Tibial artery (tissue), 4 donors: Measurements from ENCODE around the gene CYB5R3.
A peak's percentile ranks its signal among the peaks of the same experiment; 100 is the strongest.
"Not testable (repeated sequence)": the region's sequence is repeated elsewhere in the genome, so short reads cannot be mapped to it uniquely, and the experiment has no call there.

Experiments used
- DNase-seq, 2 donors: peaks; one replicate each; pipeline ENCODE4 v3.0.0-alpha.2; 2019
- H3K27ac ChIP-seq, 2 donors: fragments of 200-600 bp; sonication (generic) in 1 of 2; 1 replicate in 1 of 2; 2 replicates in 1 of 2; pipeline ENCODE4 v1.5.1; 2018 to 2019; ENCODE audit warnings: mild to moderate bottlenecking in 1 of 2
- H3K27me3 ChIP-seq, 2 donors: fragments of 200-600 bp; sonication (generic) in 1 of 2; one replicate each; pipeline versions ENCODE4 v1.5.1 to v1.6.0; 2016 to 2019
- H3K36me3 ChIP-seq, 3 donors: fragments of 200-600 bp; sonication (generic) in 2 of 3; one replicate each; pipeline ENCODE4 v1.5.1; 2016 to 2019; ENCODE audit warnings: mild to moderate bottlenecking in 2 of 3
- H3K4me1 ChIP-seq, 4 donors: fragments of 200-600 bp; sonication (generic) in 2 of 4; 1 replicate in 3 of 4; 2 replicates in 1 of 4; pipeline ENCODE4 v1.5.1; 2016 to 2019
- H3K4me3 ChIP-seq, 2 donors: fragments of 200-600 bp; sonication (generic) in 1 of 2; 1 replicate in 1 of 2; 2 replicates in 1 of 2; pipeline ENCODE4 v1.5.1; 2018 to 2019; ENCODE audit warnings: mild to moderate bottlenecking in 2 of 2
- H3K9me3 ChIP-seq, 3 donors: fragments of 200-600 bp; sonication (generic) in 1 of 3; one replicate each; pipeline ENCODE4 v1.5.1; 2016 to 2019
- intact Hi-C: fragments of 100-400 bp; cut with DNase I; formaldehyde crosslinking; loops from one replicate; pipeline ENCODE4 v1.15.0; 2023; ENCODE audit warnings: low total_unique reads
- TF ChIP-seq, protein P1 (sequence below), 2 experiments: fragments of 200-600 bp in 1 of 2; fragments of 450-650 bp in 1 of 2; IDR thresholded peaks; one replicate each; pipeline ENCODE4 v1.5.1; 2017 to 2019; ENCODE audit warnings: antibody characterized with exemption in 2 of 2, mild to moderate bottlenecking in 1 of 2, moderate library complexity in 1 of 2

CYB5R3 gene

DNA sequence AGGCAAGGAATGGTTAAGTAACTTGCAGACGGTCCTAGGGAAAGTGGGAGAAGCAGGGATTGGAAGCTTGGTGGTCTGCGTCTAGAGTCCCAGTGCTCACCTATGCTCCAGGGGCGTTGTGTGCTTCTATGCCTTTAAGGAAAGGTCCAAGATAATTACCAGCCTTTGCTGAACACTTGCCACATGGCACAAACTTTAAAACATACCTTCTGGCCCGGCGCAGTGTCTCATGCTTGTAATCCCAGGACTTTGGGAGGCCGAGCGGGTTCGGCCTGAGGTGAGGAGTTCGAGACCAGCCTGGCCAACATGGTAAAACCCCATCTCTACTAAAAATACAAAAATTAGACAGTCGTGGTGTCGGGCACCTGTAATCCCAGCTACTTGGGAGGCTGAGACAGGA is 36.9 kb downstream of the CYB5R3 start:
- Histone ChIP-seq H3K36me3 (peaks cover 0 to 8% (median 5%) of the 10 kb centered on the region in 3 donors), H3K4me3 (peak overlapping the region in 1 of 2 donors; percentile 94), H3K9me3 (no peaks in the 10 kb centered on the region), H3K4me1 (peaks cover 0 to 79% (median 54%) of the 10 kb centered on the region in 4 donors), H3K27me3 (no peaks in the 10 kb centered on the region), H3K27ac (peak overlapping the region; percentile 96 to 98)
- TF ChIP-seq, protein P1, sequence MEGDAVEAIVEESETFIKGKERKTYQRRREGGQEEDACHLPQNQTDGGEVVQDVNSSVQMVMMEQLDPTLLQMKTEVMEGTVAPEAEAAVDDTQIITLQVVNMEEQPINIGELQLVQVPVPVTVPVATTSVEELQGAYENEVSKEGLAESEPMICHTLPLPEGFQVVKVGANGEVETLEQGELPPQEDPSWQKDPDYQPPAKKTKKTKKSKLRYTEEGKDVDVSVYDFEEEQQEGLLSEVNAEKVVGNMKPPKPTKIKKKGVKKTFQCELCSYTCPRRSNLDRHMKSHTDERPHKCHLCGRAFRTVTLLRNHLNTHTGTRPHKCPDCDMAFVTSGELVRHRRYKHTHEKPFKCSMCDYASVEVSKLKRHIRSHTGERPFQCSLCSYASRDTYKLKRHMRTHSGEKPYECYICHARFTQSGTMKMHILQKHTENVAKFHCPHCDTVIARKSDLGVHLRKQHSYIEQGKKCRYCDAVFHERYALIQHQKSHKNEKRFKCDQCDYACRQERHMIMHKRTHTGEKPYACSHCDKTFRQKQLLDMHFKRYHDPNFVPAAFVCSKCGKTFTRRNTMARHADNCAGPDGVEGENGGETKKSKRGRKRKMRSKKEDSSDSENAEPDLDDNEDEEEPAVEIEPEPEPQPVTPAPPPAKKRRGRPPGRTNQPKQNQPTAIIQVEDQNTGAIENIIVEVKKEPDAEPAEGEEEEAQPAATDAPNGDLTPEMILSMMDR (IDR thresholded peaks at IDR 0.05): no peak
- intact Hi-C loops: no loop called here
- no peak for DNase-seq

DNA sequence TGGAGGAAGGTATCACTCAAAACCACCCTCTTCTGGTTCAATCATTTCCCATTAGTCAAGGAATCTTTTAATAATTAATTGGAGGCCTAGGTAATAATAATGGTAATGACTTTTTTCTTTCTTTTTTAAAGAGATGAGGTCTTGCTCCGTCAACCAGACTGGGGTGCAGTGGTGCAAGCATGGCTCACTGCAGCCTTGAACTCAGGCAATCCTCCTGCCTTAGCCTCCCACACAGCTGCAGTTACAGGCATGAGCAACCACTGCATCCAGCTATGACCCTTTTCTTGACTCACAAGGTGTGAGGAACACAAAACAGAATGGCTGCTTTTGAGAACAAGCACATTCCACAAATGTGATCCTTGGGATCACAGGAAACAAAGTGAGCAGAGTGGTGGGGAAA is 38.1 kb downstream of the CYB5R3 start:
- DNase-seq: no peak
- no peak overlapping the region for H3K4me3 ChIP-seq
- no peaks in the 10 kb centered on the region for H3K9me3 ChIP-seq
- H3K27me3 ChIP-seq: no peaks in the 10 kb centered on the region
- peaks cover 0 to 67% (median 48%) of the 10 kb centered on the region in 4 donors for H3K4me1 ChIP-seq
- no peak overlapping the region for H3K27ac ChIP-seq
- TF ChIP-seq, protein P1 (IDR thresholded peaks at IDR 0.05): no peak
- intact Hi-C loops: no loop called here
- H3K36me3 ChIP-seq: peaks cover 0 to 15% (median 5%) of the 10 kb centered on the region in 3 donors

DNA sequence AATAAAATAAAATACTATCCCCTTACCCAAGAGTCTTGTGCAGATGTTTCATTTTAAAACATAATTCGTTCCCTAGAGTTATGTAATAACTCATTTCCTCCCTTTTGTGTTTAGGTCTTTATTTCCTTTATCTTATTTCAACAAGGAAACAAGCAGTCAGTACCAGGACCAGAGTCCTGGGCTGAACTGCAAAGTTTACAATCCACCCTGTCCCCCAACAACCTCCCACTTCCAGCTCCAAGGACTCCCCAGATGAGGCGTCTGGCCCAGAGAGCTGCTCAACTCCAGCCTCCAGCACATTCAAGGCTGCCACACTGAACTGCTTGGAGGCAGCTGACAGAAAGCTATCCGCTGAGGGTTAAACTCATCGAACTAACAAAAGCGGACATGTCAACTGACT is 39.0 kb downstream of the CYB5R3 start:
- no peak for DNase-seq
- intact Hi-C loops: no loop called here
- peaks cover 0 to 58% (median 45%) of the 10 kb centered on the region in 4 donors for H3K4me1 ChIP-seq
- TF ChIP-seq, protein P1 (IDR thresholded peaks at IDR 0.05): no peak
- H3K9me3 ChIP-seq: no peaks in the 10 kb centered on the region
- peaks cover 0 to 22% (median 5%) of the 10 kb centered on the region in 3 donors for H3K36me3 ChIP-seq
- H3K4me3 ChIP-seq: no peak overlapping the region
- no peaks in the 10 kb centered on the region for H3K27me3 ChIP-seq
- no peak overlapping the region for H3K27ac ChIP-seq

DNA sequence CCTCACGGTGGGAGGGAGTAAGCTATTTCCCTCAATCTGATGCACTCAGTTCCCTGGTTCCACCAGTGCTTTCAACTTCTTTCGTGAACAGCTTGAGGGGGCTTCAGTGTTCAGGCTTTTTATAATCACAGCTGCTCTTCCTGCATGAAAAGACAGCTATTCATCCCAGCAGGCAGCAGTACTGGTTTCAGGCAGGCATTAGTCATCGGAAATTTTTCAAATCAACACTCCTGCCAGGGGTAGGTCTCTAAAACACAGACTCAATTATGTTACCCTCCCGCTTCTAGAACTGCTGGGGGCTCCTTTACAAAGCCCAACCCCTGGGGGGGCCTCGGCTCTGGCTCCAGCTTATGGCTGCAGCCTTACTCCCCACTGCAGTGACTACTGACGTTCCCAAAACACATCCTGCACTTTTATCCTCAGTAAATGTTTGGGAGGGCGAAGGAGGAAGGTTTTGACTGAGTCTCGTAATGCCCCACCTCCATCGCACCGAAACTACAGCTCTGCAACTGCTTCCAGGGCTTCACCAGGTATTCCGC is 40.3 kb downstream of the CYB5R3 start:
- intact Hi-C loops: no loop called here
- Histone ChIP-seq H3K36me3 (peaks cover 0 to 22% (median 5%) of the 10 kb centered on the region in 3 donors), H3K27ac (peak overlapping the region; percentile 0 to 19), H3K27me3 (no peaks in the 10 kb centered on the region), H3K4me1 (peaks cover 0 to 68% (median 51%) of the 10 kb centered on the region in 4 donors), H3K4me3 (no peak overlapping the region), H3K9me3 (no peaks in the 10 kb centered on the region)
- TF ChIP-seq, protein P1 (IDR thresholded peaks at IDR 0.05): no peak
- DNase-seq: no peak

DNA sequence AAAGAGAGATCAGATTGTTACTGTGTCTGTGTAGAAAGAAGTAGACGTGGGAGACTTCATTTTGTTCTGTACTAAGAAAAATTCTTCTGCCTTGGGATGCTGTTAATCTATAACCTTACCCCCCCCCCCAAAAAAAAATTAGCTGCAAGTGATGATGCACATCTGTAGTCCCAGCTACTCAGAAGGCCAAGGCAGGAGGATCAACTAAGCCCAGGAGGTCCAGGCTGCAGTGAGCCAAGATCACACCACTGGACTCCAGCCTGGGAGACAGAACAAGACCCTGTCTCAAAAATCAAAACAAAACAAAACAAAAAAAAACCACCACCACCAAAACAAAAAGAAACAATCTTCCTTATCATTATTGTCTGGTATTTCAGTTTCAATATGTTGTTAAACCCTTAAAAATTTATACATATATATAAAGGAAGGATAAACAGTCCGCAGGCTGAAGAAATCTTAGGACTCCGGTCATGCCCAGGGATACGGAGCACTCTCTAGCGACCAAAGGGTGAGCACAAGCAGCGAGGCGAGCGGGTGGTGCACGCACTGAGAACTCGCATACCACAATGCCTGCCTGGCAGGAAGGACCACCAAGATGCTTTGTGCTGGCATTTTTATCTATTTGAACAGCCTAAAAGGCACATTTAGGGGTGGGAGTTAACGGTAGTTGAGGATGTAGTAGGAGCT is 40.9 kb downstream of the CYB5R3 start:
- H3K27ac ChIP-seq: peak overlapping the region in 1 of 2 donors; percentile 0

DNA sequence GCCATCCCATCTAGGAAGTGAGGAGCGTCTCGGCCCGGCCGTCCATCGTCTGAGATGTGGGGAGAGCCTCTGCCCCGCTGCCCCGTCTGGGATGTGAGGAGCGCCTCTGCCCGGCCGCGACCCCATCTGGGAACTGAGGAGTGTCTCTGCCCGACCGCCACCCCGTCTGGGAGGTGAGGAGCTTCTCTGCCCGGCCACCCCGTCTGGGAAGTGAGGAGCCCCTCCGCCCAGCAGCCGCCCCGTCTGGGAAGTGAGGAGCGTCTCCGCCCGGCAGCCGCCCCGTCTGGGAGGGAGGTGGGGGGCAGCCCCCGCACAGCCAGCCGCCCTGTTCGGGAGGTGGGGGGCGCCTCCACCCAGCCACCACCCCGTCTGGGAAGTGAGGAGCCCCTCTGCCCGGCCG is 41.6 kb downstream of the CYB5R3 start:
- intact Hi-C loops, H3K27ac ChIP-seq, H3K4me3 ChIP-seq, H3K9me3 ChIP-seq, H3K27me3 ChIP-seq, DNase-seq: not testable (repeated sequence)
- H3K36me3 ChIP-seq: peaks cover 5 to 26% (median 9%) of the 10 kb centered on the region in 3 donors
- H3K4me1 ChIP-seq: peaks cover 0 to 62% (median 42%) of the 10 kb centered on the region in 4 donors

More for the DNA sequence above, 40.9 kb downstream of the CYB5R3 start:
- H3K36me3 ChIP-seq: peaks cover 0 to 22% (median 5%) of the 10 kb centered on the region in 3 donors
- H3K27me3 ChIP-seq: no peaks in the 10 kb centered on the region
- H3K4me1 ChIP-seq: peaks cover 0 to 64% (median 49%) of the 10 kb centered on the region in 4 donors
- intact Hi-C loops: no loop called here
- TF ChIP-seq, protein P1 (IDR thresholded peaks at IDR 0.05): no peak
- no peak for DNase-seq
- H3K9me3 ChIP-seq: no peaks in the 10 kb centered on the region
- no peak overlapping the region for H3K4me3 ChIP-seq
